SU-DHL-6 (cell line): ENCODE results near the gene NFATC1.

Experiments
- H2AFZ ChIP-seq: fragments of 200-600 bp; sonication (generic); 2 replicates; pipeline ENCODE4 v1.6.1; 2014; ENCODE audit warnings: low read depth, mild to moderate bottlenecking, moderate library complexity, mixed read lengths, antibody characterized with exemption, low read length; ENCODE audit not compliant: severe bottlenecking
- H3F3A ChIP-seq: fragments of 200-600 bp; shearing (Covaris generic); 2 replicates; pipeline ENCODE4 v1.6.0; 2016; ENCODE audit warnings: antibody characterized with exemption, mild to moderate bottlenecking; ENCODE audit not compliant: insufficient read depth
- H3K27ac ChIP-seq: fragments of 200-600 bp; sonication (generic); 2 replicates; pipeline ENCODE4 v1.5.1; 2016; ENCODE audit warnings: low read depth, mild to moderate bottlenecking, low read length, moderate library complexity, mixed read lengths
- H3K27me3 ChIP-seq: fragments of 200-600 bp; sonication (generic), shearing (Covaris generic); 2 replicates; pipeline ENCODE4 v1.6.0; 2014; ENCODE audit warnings: mild to moderate bottlenecking, low read length
- H3K36me3 ChIP-seq: fragments of 200-600 bp; sonication (generic); 2 replicates; pipeline ENCODE4 v1.6.1; 2014; ENCODE audit warnings: mild to moderate bottlenecking, low read length, mixed read lengths
- H3K4me2 ChIP-seq: fragments of 300-600, 200-600 bp; shearing (Covaris generic), sonication (generic); 2 replicates; pipeline ENCODE4 v1.6.0; 2014; ENCODE audit warnings: low read length, low read depth, mild to moderate bottlenecking; ENCODE audit not compliant: poor library complexity, severe bottlenecking
- H3K4me3 ChIP-seq: fragments of 200-600 bp; sonication (generic); 2 replicates; pipeline ENCODE4 v1.5.1; 2014; ENCODE audit warnings: antibody characterized with exemption, low read length, mild to moderate bottlenecking, mixed read lengths; ENCODE audit not compliant: insufficient read depth, poor library complexity, severe bottlenecking
- H3K79me2 ChIP-seq: fragments of 200-600 bp; sonication (generic); 2 replicates; pipeline ENCODE4 v1.6.1; 2014; ENCODE audit warnings: mild to moderate bottlenecking, low read length, moderate library complexity; ENCODE audit not compliant: insufficient read depth
- H3K9ac ChIP-seq: fragments of 200-600 bp; sonication (generic); 2 replicates; pipeline ENCODE4 v1.7.0; 2014; ENCODE audit warnings: mild to moderate bottlenecking, low read length
- H3K9me2 ChIP-seq: fragments of 200-600 bp; sonication (generic); replicated peaks from 2 replicates; pipeline ENCODE4 v1.6.1; 2014; ENCODE audit warnings: low read length; ENCODE audit not compliant: insufficient read depth
- H3K9me3 ChIP-seq: fragments of 200-600 bp; sonication (generic); 2 replicates; pipeline ENCODE4 v1.6.1; 2014; ENCODE audit warnings: low read length, mixed read lengths; ENCODE audit not compliant: insufficient read depth
- H4K20me1 ChIP-seq: fragments of 200-600 bp; sonication (generic); 2 replicates; pipeline ENCODE4 v1.6.1; 2014; ENCODE audit warnings: low read depth, mild to moderate bottlenecking, antibody characterized with exemption, low read length, moderate library complexity, mixed read lengths
- EZH2phosphoT487 ChIP-seq: fragments of 200-600 bp; sonication (generic), shearing (Covaris generic); conservative IDR thresholded peaks from 2 replicates; pipeline ENCODE4 v1.6.1; 2018; ENCODE audit warnings: mild to moderate bottlenecking, antibody characterized with exemption, low read length, moderate library complexity, mixed read lengths
- TF ChIP-seq, protein P1 (sequence below): fragments of 200-600 bp; sonication (generic); IDR thresholded peaks from one replicate; pipeline ENCODE4 v1.5.1; 2017; ENCODE audit warnings: antibody characterized with exemption, mild to moderate bottlenecking, low read length, moderate library complexity; ENCODE audit not compliant: insufficient read depth, poor library complexity, severe bottlenecking

NFATC1 gene

DNA sequence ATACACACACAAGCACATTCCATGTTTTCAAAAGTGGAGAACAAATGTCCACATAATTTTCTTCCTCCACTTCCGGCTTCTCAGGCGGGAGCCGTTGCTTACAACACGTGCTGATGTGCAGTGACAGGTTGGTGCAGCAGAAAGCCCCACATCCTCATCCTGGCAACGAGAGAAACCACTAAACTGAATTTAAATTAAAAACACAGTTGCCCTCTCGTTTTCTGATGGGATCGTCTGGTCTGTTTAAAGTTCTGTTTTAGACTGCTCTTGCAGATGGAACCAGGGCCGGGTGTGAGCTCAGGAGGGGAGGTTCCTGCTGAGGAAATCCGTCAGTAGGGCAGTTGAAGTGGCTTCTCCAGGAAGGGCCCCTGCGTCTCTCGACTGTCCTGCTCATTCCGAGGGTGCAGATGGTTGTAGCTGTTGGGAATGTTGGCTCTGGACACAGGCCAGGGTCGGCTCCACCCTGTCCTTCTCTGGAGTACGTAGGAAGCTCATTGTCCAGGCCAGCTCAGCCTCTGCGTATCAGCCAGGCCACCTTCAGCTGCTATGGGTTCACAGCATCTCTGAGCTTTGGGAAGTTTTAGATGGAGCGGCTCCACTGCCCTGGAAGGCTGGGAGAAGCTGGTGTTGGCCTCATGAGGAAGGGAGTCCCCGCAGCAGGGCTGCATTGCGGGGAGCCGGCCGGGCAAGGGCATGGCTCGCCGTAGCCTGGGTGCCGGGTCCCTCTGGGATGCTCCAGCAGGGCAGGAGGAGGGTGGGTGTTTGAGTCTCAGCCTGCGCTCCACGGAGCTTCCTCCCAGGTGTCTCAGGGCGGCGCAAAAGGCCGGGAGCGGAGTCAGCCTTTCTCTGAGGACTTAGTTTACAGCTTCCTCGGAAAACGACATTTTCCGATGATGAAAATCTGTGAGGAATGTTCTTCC, 58.3 kb downstream of the NFATC1 start:
- H2AFZ ChIP-seq = no peak overlapping the region
- H3K27ac ChIP-seq = no peak overlapping the region
- H3K4me2 ChIP-seq = no peak overlapping the region
- no peak for TF ChIP-seq EZH2phosphoT487
- TF ChIP-seq, protein P1, sequence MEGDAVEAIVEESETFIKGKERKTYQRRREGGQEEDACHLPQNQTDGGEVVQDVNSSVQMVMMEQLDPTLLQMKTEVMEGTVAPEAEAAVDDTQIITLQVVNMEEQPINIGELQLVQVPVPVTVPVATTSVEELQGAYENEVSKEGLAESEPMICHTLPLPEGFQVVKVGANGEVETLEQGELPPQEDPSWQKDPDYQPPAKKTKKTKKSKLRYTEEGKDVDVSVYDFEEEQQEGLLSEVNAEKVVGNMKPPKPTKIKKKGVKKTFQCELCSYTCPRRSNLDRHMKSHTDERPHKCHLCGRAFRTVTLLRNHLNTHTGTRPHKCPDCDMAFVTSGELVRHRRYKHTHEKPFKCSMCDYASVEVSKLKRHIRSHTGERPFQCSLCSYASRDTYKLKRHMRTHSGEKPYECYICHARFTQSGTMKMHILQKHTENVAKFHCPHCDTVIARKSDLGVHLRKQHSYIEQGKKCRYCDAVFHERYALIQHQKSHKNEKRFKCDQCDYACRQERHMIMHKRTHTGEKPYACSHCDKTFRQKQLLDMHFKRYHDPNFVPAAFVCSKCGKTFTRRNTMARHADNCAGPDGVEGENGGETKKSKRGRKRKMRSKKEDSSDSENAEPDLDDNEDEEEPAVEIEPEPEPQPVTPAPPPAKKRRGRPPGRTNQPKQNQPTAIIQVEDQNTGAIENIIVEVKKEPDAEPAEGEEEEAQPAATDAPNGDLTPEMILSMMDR = no peak
- H3K36me3 ChIP-seq = no peaks in the 10 kb centered on the region
- no peaks in the 10 kb centered on the region for H3F3A ChIP-seq
- no peaks in the 10 kb centered on the region for H3K27me3 ChIP-seq
- H4K20me1 ChIP-seq = no peaks in the 10 kb centered on the region
- no peak overlapping the region for H3K4me3 ChIP-seq
- no peak overlapping the region for H3K9ac ChIP-seq
- no peaks in the 10 kb centered on the region for H3K79me2 ChIP-seq
- H3K9me2 ChIP-seq = no peaks in the 10 kb centered on the region
- H3K9me3 ChIP-seq = no peaks in the 10 kb centered on the region

DNA sequence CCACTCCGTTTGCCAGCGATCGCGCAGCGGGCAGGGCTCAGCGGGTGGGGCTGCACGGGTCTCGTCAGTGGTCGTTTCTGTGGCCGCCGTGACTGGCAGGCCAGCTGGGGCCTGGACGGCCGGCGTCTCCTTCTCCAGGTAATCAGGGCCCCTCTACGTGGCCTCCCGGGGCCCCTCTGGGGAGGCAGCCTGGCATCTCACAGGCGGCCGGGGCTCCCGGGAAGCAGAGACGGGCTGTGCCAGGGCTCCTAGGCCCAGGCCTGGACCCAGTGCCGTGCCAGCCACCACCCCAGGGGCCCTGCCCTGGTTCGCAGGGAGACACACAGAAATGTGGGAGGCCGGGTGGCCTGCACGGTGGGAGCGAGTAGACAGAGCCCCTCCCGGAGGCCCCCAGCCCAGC, 59.5 kb downstream of the NFATC1 start:
- no peak overlapping the region for H3K4me2 ChIP-seq
- no peaks in the 10 kb centered on the region for H4K20me1 ChIP-seq
- no peak overlapping the region for H3K4me3 ChIP-seq
- no peaks in the 10 kb centered on the region for H3K9me2 ChIP-seq
- TF ChIP-seq, protein P1 = no peak
- no peak for TF ChIP-seq EZH2phosphoT487
- no peaks in the 10 kb centered on the region for H3K36me3 ChIP-seq
- no peak overlapping the region for H3K9ac ChIP-seq
- H3K9me3 ChIP-seq = no peaks in the 10 kb centered on the region
- H3K27ac ChIP-seq = no peak overlapping the region
- no peaks in the 10 kb centered on the region for H3K79me2 ChIP-seq
- H2AFZ ChIP-seq = no peak overlapping the region
- no peaks in the 10 kb centered on the region for H3K27me3 ChIP-seq
- H3F3A ChIP-seq = no peaks in the 10 kb centered on the region

DNA sequence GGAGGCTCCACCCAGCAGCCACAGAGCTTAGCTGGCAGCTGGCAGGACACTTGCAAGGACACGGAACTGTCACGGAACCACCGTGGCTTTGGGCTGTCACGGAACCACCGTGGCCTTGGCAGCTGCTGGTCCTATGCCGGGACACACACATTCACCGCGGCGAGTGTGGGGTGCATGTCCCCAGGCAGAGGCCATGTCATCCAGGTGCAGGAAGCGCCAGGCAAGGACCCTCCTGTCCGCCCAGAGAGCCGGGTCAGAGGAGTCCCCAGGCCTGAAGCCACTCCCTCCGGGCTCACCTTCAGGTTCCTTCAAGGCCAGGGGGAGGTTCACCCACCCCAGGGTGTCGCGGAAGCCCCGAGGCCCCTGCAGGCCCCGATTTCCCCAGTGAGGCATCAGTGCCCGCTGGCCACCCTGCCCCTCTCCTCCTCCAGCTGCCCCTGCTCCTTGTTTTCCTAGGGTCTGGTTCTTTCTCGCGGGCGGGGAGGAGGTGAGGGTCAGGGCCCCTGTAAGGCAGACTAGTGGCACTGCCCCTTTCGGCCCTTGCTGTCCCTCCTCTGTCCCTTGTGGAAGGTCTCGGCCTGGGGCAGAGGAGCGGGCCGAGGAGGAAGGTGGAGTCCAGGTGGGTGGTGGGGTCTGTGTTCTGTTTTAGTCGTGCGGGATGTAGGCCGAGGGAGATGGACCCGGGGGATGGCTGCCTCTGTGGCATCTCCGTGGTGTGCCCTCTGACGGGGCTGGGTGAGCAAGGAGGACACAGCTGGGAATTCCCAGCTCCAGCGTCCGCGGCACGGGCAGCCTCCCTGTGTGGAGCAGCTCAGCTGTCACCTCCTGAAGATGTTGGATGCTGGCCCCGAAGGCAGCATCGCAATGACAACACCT, 60.6 kb downstream of the NFATC1 start:
- Histone ChIP-seq H3K79me2 (no peaks in the 10 kb centered on the region), H3K9me2 (no peaks in the 10 kb centered on the region), H3K4me3 (no peak overlapping the region), H3K9ac (no peak overlapping the region), H3K36me3 (no peaks in the 10 kb centered on the region), H2AFZ (no peak overlapping the region), H4K20me1 (no peaks in the 10 kb centered on the region), H3F3A (no peaks in the 10 kb centered on the region), H3K4me2 (no peak overlapping the region), H3K27ac (no peak overlapping the region), H3K9me3 (no peaks in the 10 kb centered on the region), H3K27me3 (no peaks in the 10 kb centered on the region)
- TF ChIP-seq EZH2phosphoT487 = no peak
- TF ChIP-seq, protein P1 = no peak
